HG02623 (cell line): ENCODE data around the gene CAMSAP1.

Experiments used
- ATAC-seq: cut with Tn5 transposase; IDR thresholded peaks from one replicate; pipeline ENCODE4 v1.9.1; 2021; ENCODE audit warnings: moderate library complexity; ENCODE audit not compliant: unreplicated experiment

The CAMSAP1 gene

GRCh38 chr9:135778421-135778820, 128.9 kb downstream of the CAMSAP1 start:
- no peak for ATAC-seq

- ATAC-seq: no peak
These were observed 129.6 kb downstream of the CAMSAP1 start for GRCh38 chr9:135777623-135778177.

DNA sequence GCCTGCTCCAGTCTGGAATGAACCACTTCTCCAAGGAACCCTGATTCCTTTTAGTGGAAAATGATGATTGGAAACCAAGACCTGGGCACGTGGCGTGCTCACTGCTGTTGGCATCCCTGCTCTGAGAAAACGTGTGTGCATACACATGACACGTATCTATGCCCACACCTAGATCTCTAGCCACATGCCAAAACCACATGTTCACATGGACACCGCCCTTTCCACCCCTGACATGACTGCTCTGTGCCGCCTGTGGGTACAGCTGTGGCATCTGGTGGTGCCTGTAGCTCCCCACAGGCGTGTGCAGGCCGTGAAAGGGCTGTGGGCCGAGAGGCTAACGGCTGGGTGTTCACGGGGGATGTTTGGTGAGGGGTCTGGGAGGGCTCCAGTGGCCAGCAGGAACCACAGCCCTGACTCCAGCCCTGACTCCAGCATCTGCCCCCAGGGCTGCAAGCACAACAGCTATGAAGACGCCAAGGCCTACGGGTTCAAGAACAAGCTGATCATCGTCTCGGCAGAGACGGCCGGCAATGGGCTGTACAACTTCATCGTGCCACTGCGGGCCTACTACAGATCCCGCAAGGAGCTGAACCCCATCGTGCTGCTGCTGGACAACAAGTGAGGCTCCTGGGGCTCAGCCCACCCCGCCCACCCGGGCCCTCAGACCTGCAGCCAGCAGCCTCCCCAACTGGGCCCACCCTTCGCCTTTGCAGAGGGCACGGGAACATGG, 130.3 kb downstream of the CAMSAP1 start:
- no peak for ATAC-seq

GRCh38 chr9:135775911-135776310, 131.4 kb downstream of the CAMSAP1 start:
- no peak for ATAC-seq

GRCh38 chr9:135774794-135775525, 132.4 kb downstream of the CAMSAP1 start:
- no peak for ATAC-seq

GRCh38 chr9:135774239-135774747, 133.1 kb downstream of the CAMSAP1 start:
- ATAC-seq: no peak

DNA sequence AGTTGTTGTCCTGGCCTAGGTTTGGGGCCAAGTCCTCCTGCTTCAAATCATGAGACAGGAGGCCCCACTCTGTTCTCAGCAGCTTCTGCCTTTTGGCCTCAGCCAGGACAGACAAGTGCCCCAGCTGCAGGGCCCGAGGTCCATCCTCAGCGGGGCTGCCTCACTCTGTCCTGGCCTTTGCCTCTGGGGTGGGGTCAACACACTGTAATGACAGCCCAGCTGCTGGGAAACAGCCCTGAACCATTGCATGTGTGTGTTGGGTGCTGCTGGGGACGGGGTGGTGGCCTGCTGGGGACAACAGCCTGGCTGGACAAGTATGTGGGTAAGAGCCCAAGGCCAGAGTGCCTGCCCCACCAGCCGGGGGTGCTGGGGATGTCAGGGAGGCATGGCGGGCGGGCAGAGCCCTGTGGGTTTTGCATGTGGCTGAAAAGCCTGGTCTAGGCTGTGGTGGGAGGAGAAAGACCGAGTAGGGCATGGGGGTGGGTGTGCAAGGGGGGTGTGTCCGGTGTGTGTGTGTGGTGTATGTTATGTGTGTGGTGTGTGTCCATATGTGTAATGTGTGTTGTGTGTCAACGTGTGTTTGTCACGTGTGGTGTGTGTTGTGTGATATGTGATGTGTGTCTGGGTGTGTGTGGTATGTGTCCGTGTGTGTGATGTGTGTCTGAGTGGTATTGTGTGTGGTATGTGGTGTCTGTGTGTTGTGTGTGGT, 133.7 kb downstream of the CAMSAP1 start:
- no peak for ATAC-seq

DNA sequence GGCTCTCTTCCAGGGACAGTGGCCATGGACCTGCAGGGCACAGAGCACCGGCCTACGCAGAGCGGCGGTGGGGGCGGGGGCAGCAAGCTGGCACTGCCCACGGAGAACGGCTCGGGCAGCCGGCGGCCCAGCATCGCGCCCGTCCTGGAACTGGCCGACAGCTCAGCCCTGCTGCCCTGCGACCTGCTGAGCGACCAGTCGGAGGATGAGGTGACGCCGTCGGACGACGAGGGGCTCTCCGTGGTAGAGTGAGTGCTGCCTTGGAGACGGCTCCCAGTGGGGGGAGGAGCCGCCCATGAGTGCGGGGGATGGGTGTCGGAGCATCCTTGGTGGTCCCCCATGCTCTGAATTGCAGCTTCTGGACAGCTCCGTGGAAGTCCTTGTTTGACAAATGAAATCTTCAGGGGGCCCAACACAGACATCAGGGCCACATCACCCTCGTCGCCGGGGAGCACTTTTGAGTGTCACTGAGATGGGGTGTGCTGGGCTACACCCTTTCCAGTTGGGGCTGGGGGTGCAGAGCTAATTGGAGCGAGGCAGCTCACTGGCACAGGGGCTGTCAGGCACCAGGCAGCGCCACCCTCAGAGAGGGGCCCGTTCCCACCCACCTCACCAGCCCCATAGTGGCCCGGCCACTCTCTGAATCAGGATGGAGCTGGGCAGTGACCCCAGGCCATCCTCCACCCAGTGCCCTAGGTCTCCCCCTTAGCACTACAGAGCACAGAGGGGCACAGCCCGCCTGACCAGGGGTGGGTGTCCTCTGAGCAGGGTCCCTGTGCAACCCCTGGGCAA, 134.4 kb downstream of the CAMSAP1 start:
- no peak for ATAC-seq

DNA sequence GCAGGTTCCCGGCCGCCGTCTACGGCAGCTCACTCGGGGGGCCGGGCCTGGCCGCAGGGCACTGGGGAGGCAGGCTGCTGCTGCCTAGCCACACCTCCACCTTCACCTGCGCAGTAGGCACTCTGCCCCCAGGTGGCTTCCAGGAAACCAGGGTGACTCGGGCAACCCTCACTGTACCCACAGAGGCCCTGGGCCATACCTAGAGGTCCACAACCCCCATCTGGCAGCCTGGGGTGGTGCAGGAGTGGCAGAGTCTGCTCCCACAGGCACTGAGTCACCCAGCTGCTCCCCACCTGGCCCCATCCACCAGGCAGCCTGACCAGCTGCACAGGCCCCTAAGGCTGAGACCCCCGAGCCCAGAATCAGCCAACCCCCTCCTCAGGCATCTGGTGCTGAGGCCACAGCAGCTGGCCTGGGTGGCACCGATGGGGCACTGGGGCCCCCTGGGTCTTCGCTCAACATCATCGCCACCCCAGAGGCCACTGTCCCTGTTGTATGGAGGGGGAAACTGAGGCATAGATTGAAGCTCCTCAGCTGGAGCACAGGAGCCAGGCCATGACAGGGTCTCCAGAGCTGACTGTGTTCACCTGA, 135.2 kb downstream of the CAMSAP1 start:
- no peak for ATAC-seq

- ATAC-seq: no peak
These were observed 135.8 kb downstream of the CAMSAP1 start for GRCh38 chr9:135771401-135772051.

- ATAC-seq: no peak
These were observed 136.6 kb downstream of the CAMSAP1 start for GRCh38 chr9:135770771-135771170.

- ATAC-seq: no peak
These were observed 137.2 kb downstream of the CAMSAP1 start for GRCh38 chr9:135770203-135770535.

GRCh38 chr9:135769489-135770202, 137.7 kb downstream of the CAMSAP1 start:
- ATAC-seq: no peak

DNA sequence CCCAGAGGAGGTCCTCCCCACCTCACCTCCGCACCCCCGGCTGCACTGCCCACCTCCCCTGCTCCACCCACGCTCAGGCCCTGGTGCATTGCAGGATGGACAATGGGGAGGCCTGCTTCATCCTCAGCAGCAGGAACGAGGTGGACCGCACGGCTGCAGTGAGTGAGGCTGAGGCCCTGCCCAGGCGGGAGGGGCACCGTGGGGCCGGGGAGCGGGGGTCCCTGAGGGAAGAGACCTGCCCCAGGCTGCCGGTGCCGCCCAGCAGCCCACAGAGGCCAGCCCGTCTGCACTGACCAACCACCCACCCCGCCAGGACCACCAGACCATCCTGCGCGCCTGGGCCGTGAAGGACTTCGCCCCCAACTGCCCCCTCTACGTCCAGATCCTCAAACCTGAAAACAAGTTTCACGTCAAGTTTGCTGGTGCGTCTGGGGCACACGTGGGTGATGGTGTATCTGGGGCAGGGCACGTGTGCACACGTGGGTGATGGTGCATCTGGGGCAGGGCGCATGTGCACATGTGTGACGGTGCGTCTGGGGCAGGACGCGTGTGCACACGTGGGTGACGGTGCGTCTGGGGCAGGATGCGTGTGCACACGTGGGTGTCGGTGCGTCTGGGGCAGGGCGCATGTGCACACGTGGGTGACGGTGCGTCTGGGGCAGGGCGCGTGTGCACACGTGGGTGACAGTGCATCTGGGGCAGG, 138.7 kb downstream of the CAMSAP1 start:
- no peak for ATAC-seq

DNA sequence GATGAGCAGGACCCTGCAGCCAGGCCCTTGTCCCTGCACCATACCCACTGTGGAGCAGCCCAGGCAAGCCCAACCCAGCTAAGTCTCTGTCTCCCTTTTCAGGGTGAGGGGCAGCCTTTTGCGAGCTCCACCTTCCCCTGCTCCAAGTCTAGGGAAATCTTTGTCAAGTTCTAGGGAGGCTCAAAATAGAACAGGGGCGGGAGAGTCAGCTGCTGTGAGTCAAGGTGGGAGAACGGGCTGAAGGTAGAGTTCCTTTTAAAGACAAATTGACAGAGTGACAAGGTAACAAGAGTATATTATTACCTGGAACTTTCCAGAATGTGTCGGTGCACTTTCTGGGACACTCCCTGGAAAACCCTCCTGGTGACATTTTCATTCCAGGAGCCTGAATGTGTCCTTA, 140.6 kb downstream of the CAMSAP1 start:
- no peak for ATAC-seq

DNA sequence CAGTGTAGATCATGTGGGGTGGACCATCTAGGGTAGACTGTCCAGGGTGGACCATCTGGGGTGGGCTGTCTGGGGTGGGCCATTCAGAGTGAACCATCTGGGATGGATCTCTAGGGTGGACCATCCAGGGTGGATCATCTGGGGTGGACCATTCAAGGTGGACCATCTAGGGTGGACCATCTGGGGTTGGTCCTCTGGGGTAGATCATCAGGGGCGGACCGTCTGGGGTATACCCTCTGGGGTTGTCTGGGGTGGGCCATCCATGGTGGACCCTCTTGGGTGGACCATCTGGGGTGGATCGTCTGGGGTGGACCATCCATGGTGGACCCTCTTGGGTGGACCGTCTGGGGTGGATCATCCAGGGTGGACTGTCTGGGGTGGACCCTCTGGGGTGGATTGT, 141.1 kb downstream of the CAMSAP1 start:
- ATAC-seq: no peak

GRCh38 chr9:135765416-135765815, 141.9 kb downstream of the CAMSAP1 start:
- ATAC-seq: no peak

- ATAC-seq: no peak
These were observed 142.6 kb downstream of the CAMSAP1 start for GRCh38 chr9:135764731-135765130.
